CD14-positive monocyte (primary cell): ENCODE results near the gene CTR9. TPM values are rescaled to one million over a fixed set of nuclear protein-coding genes. Genes with fewer than 3 reads are reported as not detected.

Experiments used
- DNase-seq, 3 donors: peaks; one replicate each; pipeline ENCODE4 v3.0.0-alpha.2; 2011 to 2022
- H2AFZ ChIP-seq: 2 replicates; pipeline ENCODE4 v1.6.0; 2012; ENCODE audit warnings: mild to moderate bottlenecking, low read depth, low read length, inconsistent platforms; ENCODE audit not compliant: insufficient read depth, poor library complexity, severe bottlenecking
- H3K27ac ChIP-seq, 2 donors: 1 replicate in 1 of 2; 2 replicates in 1 of 2; pipeline ENCODE4 v1.5.1; 2012 to 2013; ENCODE audit warnings: low read length in 2 of 2, control low read depth in 1 of 2, inconsistent platforms in 1 of 2, low read depth in 1 of 2, mild to moderate bottlenecking in 1 of 2
- H3K27me3 ChIP-seq, 2 donors: one replicate each; pipeline versions ENCODE4 v1.6.0 to v1.6.1; 2011 to 2013; ENCODE audit warnings: low read length in 2 of 2; ENCODE audit not compliant: control insufficient read depth in 2 of 2, insufficient read depth in 2 of 2
- H3K36me3 ChIP-seq, 2 donors: replicated peaks in 1 of 2; 1 replicate in 1 of 2; 2 replicates in 1 of 2; pipeline versions ENCODE4 v1.5.1 to v1.6.1; 2012 to 2013; ENCODE audit warnings: low read length in 2 of 2, control low read depth in 1 of 2, inconsistent platforms in 1 of 2, mild to moderate bottlenecking in 1 of 2; ENCODE audit not compliant: insufficient read depth in 2 of 2, control insufficient read depth in 1 of 2
- H3K4me1 ChIP-seq, 2 donors: 1 replicate in 1 of 2; 2 replicates in 1 of 2; pipeline versions ENCODE4 v1.5.1 to v1.6.1; 2012 to 2013; ENCODE audit warnings: low read length in 2 of 2, control low read depth in 1 of 2, inconsistent platforms in 1 of 2, mild to moderate bottlenecking in 1 of 2, moderate library complexity in 1 of 2; ENCODE audit not compliant: insufficient read depth in 2 of 2, control insufficient read depth in 1 of 2
- H3K4me2 ChIP-seq: replicated peaks from 2 replicates; pipeline ENCODE3; 2012; ENCODE audit warnings: low read length, moderate library complexity, mild to moderate bottlenecking; ENCODE audit not compliant: poor library complexity, severe bottlenecking; ENCODE audit errors: extremely low read depth
- H3K4me3 ChIP-seq, 3 experiments: fragments of 200-600 bp in 1 of 3; sonication (generic) in 1 of 3; replicated peaks in 1 of 3; 1 replicate in 2 of 3; 2 replicates in 1 of 3; pipeline ENCODE4 v1.5.1; 2011 to 2013; ENCODE audit warnings: low read length in 3 of 3, mild to moderate bottlenecking in 3 of 3, control low read depth in 2 of 3, low read depth in 2 of 3, inconsistent platforms in 1 of 3, moderate library complexity in 1 of 3
- H3K79me2 ChIP-seq: 2 replicates; pipeline ENCODE4 v1.6.0; 2012; ENCODE audit warnings: mild to moderate bottlenecking, control low read depth, inconsistent platforms, low read length, moderate library complexity; ENCODE audit not compliant: insufficient read depth
- H3K9ac ChIP-seq: 2 replicates; pipeline ENCODE4 v1.6.0; 2017; ENCODE audit warnings: low read length, mild to moderate bottlenecking; ENCODE audit not compliant: insufficient read depth, poor library complexity, severe bottlenecking
- H3K9me3 ChIP-seq, 2 donors: replicated peaks in 1 of 2; 1 replicate in 1 of 2; 2 replicates in 1 of 2; pipeline versions ENCODE4 v1.5.1 to v1.6.1; 2012 to 2013; ENCODE audit warnings: low read length in 2 of 2, control low read depth in 1 of 2; ENCODE audit not compliant: control insufficient read depth in 1 of 2, insufficient read depth in 1 of 2
- H4K20me1 ChIP-seq: 2 replicates; pipeline ENCODE4 v1.6.0; 2012; ENCODE audit warnings: mild to moderate bottlenecking, low read length, control low read depth, moderate library complexity; ENCODE audit not compliant: insufficient read depth
- H3K27ac Mint-ChIP-seq, 7 donors: one replicate each; pipeline ENCODE4 v1.8.0; 2020; ENCODE audit warnings: mild to moderate bottlenecking in 7 of 7, mixed read lengths in 7 of 7, moderate library complexity in 6 of 7, inconsistent platforms in 2 of 7
- H3K27me3 Mint-ChIP-seq, 3 donors: one replicate each; pipeline ENCODE4 v1.8.0; 2021 to 2022; ENCODE audit warnings: low read depth in 3 of 3, mild to moderate bottlenecking in 3 of 3, mixed read lengths in 3 of 3, moderate library complexity in 3 of 3, inconsistent platforms in 1 of 3
- H3K36me3 Mint-ChIP-seq, 2 donors: one replicate each; pipeline ENCODE4 v1.8.0; 2020; ENCODE audit warnings: mixed read lengths in 2 of 2, inconsistent platforms in 1 of 2, mild to moderate bottlenecking in 1 of 2
- H3K4me1 Mint-ChIP-seq: one replicate; pipeline ENCODE4 v1.8.0; 2020; ENCODE audit warnings: mild to moderate bottlenecking, mixed read lengths
- H3K4me3 Mint-ChIP-seq, 2 donors: one replicate each; pipeline ENCODE4 v1.8.0; 2020; ENCODE audit warnings: mild to moderate bottlenecking in 2 of 2, mixed read lengths in 2 of 2, moderate library complexity in 1 of 2
- H3K9me3 Mint-ChIP-seq, 7 donors: one replicate each; pipeline ENCODE4 v1.8.0; 2020 to 2022; ENCODE audit warnings: mixed read lengths in 7 of 7, mild to moderate bottlenecking in 6 of 7, moderate library complexity in 6 of 7, inconsistent platforms in 2 of 7
- WGBS: methylation state at CpG from one replicate; pipeline ENCODE4 v1.1.5; 2013; ENCODE audit warnings: missing lambda C conversion rate; ENCODE audit not compliant: insufficient coverage; 5-methylcytosine and 5-hydroxymethylcytosine counted together
- intact Hi-C, 2 donors: fragments of 100-400 bp; cut with micrococcal nuclease; formaldehyde crosslinking; loops; one replicate each; pipeline versions ENCODE4 v1.15.0 to v1.15.1; 2023
- polyA plus RNA-seq, 3 donors: library from polyadenylated mRNA; depleted of rRNA in 1 of 3; unstranded in 2 of 3; stranded (reverse) in 1 of 3; fragments of 300-500 nt in 2 of 3; fragments of >200 nt in 1 of 3; fragmentation: Illumina TruSeq in 2 of 3; gene quantifications; 1 replicate in 2 of 3; 2 replicates in 1 of 3; pipeline ENCODE4 v1.2.3, GENCODE V29; 2012 to 2021
- TF ChIP-seq, protein P1 (sequence below): fragments of 200-600 bp; IDR thresholded peaks from one replicate; pipeline ENCODE4 v1.8.0; 2022; ENCODE audit warnings: antibody characterized with exemption, mild to moderate bottlenecking

CTR9 gene
- polyA plus RNA-seq, 3 donors = 5.0 to 37.5 (median 18.3) TPM

DNA sequence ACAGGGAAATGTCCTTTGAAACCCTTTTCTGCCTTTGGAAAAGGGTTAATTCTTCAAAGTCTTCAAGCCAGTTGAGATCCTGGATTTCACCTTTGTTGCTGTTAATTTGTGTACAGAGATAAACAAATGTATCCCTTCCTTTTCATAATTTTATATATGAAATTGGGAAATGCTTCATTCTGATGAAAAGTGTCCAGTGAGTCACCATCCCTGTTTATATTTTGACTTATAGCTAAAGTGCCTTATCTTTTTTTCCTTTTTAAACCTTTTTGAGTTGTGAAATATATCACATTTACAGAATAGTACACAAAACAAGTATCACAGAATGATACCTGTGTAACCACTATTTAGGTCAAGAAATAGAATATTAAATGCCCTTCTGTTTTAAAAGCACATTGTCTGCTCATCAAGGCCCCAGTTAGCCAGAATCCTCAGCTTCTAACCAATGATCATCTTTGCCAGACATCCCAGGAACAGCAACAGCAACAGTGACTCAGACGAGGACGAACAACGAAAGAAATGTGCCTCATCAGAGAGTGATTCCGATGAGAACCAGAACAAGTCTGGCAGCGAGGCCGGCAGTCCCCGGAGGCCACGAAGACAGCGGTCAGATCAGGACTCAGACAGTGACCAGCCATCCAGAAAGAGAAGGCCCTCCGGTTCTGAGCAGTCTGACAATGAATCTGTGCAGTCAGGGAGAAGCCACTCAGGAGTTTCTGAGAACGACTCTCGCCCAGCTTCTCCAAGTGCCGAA is 27.3 kb downstream of the CTR9 start:
- peaks cover 60 to 69% of the 10 kb centered on the region in 2 donors for H3K36me3 Mint-ChIP-seq
- WGBS = 95% methylated on average over 10 of the region's 13 CpGs
- TF ChIP-seq, protein P1, sequence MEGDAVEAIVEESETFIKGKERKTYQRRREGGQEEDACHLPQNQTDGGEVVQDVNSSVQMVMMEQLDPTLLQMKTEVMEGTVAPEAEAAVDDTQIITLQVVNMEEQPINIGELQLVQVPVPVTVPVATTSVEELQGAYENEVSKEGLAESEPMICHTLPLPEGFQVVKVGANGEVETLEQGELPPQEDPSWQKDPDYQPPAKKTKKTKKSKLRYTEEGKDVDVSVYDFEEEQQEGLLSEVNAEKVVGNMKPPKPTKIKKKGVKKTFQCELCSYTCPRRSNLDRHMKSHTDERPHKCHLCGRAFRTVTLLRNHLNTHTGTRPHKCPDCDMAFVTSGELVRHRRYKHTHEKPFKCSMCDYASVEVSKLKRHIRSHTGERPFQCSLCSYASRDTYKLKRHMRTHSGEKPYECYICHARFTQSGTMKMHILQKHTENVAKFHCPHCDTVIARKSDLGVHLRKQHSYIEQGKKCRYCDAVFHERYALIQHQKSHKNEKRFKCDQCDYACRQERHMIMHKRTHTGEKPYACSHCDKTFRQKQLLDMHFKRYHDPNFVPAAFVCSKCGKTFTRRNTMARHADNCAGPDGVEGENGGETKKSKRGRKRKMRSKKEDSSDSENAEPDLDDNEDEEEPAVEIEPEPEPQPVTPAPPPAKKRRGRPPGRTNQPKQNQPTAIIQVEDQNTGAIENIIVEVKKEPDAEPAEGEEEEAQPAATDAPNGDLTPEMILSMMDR = no peak
- Histone ChIP-seq H4K20me1 (no peaks in the 10 kb centered on the region), H3K4me1 (peaks cover 10 to 13% of the 10 kb centered on the region in 2 donors), H3K4me3 (no peak overlapping the region), H3K9ac (no peak overlapping the region), H3K9me3 (no peaks in the 10 kb centered on the region), H3K27ac (peak overlapping the region in 1 of 2 donors; percentile 39), H3K27me3 (no peaks in the 10 kb centered on the region), H3K36me3 (peaks cover 47 to 50% of the 10 kb centered on the region in 2 donors), H2AFZ (no peak overlapping the region), H3K79me2 (no peaks in the 10 kb centered on the region), H3K4me2 (no peak overlapping the region)
- peak overlapping the region in 5 of 7 donors; percentile 14 to 83 (median 43) for H3K27ac Mint-ChIP-seq
- H3K27me3 Mint-ChIP-seq = no peaks in the 10 kb centered on the region
- peaks cover 19% of the 10 kb centered on the region for H3K4me1 Mint-ChIP-seq
- intact Hi-C loops = no loop called here
- DNase-seq = no peak
- no peaks in the 10 kb centered on the region for H3K9me3 Mint-ChIP-seq
- H3K4me3 Mint-ChIP-seq = peak overlapping the region in 1 of 2 donors; percentile 42

DNA sequence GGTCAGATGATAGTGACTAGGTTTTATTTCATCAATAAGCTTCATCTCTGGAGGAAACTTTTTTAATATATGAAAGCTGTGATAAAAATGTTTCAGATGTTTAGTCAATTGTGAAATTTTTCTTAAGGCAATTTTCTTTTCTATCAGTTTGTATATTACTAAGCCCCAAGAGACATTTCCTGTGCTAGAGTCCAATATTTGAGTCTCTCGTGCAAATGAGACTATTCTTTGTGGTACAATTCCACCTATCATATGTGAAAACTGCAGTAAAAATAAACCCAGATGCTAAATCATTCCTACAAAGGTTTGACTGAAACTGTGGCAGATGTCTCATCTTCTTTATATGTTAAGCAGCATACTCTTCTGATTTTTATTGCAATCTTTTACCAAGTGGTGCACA is 28.0 kb downstream of the CTR9 start:
- Mint-ChIP-seq H3K4me1 (peaks cover 19% of the 10 kb centered on the region), H3K4me3 (no peak overlapping the region), H3K9me3 (no peaks in the 10 kb centered on the region), H3K27me3 (no peaks in the 10 kb centered on the region), H3K27ac (no peak overlapping the region), H3K36me3 (peaks cover 55 to 62% of the 10 kb centered on the region in 2 donors)
- Histone ChIP-seq H3K79me2 (no peaks in the 10 kb centered on the region), H3K4me1 (peaks cover 10 to 13% of the 10 kb centered on the region in 2 donors), H4K20me1 (no peaks in the 10 kb centered on the region), H3K27ac (no peak overlapping the region), H3K9ac (no peak overlapping the region), H3K36me3 (peaks cover 43 to 47% of the 10 kb centered on the region in 2 donors), H2AFZ (no peak overlapping the region), H3K4me3 (no peak overlapping the region), H3K9me3 (no peaks in the 10 kb centered on the region), H3K27me3 (no peaks in the 10 kb centered on the region), H3K4me2 (no peak overlapping the region)
- no CpG with 5 or more reads among the region's 1 CpG for WGBS
- TF ChIP-seq, protein P1 = no peak
- no peak for DNase-seq
- intact Hi-C loops = no loop called here
